ENCODE results near the gene NUDT4.
"Not testable (repeated sequence)": the region's sequence is repeated elsewhere in the genome, so short reads cannot be mapped to it uniquely, and the experiment has no call there.

Gene NUDT4

DNA sequence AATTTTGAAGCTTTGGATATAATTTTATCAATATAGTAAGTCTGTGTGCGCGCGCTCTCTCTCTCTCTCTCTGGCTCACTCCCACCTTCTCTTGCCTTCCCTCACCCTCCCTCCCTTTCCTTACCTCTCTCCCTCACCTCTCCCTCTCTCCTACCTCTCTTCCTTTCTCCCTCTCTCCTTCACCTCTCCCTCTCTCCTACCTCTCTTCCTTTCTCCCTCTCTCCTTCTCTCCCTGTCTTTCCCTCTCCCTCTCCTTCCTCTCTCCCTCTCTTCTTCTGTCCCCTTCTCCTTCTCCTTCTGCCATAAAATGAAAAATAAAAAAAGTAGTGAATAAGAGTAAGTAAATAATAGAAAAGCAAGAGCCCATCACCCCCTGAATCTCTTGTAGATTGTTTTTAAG is 9.0 kb upstream of the NUDT4 start:
- DNase-seq, result no peak

DNA sequence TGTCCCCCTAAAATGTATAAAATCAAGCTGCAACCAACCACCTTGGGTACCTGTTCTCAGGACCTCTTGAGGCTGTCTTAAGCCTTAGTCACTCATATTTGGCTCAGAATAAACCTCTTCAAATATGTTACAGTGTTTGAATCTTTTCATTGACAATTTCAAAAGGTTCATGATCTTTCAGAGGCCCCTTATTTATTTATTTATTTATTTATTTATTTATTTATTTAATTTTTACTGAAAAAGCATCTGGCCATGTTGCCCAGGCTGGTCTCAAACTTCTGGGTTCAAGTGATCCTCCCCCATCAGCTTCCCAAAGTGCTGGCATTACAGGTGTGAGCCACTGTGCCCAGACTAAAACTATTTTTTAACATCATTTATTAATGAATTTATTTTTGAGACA is 8.2 kb upstream of the NUDT4 start:
- no peak for DNase-seq

DNA sequence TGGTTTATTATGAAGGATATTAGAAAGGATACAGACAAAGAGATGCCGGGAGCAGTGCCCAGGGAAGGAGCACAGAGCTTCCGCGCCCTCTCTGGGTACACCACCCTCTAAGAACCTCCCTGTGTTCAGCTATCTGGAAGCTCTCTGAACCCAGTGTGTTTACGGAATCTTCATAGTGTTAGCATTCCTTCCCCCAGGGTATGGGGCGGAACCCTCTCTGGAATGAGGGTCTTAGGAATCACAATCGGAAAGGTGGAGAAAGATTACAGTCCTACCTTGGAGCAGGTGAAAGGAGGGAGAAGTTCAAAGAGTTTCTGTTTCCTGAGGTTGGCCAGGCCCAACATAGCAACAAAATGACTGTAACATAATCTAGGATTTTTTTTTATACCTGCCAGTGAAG is 6.8 kb upstream of the NUDT4 start:
- no peak for DNase-seq

DNA sequence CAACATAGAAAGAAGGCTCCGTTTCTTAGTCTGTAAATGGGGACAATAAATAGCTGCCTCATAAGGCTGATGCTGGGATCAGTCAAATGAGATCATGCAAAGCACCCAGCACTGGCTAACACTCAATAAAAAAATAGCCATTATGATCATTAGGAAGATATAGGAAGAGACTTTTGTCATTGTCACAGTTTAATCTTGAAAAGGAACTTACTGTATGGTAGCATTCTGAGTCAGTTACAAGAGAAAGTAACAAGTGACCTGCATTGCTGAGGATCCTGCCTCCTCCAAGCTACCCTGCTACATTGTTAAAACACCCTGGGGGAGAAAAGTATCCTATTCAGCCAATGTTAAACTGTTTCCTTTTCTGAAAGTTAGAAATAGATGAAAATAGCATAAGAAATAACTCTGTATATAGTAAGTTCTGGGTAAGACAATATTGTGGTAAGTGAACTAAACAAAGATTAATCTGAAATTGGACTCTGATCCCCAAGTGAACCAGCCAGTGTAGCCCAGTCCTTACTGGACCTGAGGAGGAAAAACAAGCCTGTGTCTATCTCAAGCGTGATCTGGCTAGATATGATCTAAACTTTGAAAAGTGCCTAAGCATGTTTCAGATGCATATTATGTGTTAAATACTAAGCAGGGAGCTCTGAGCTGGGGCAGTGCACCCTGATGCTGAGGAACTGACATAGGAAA is 3.6 kb upstream of the NUDT4 start:
- DNase-seq, result no peak

DNA sequence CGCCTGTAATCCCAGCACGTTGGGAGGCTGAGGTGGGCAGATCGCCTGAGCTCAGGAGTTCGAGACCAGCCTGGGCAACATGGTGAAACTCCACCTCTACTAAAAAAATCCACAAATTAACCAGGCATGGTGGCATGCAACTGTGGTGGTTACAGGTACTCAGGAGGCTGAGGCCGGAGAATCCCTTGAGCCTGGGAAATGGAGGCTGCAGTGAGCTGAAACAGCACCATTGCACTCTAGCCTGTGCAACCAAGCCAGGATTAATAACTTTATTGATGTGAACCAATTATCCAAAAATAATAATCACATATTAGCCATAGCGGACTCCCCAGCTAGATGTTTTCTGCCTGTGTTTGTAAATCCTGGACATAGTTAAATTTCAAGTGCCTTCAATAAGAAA is 1.8 kb upstream of the NUDT4 start:
- DNase-seq, result no peak

DNA sequence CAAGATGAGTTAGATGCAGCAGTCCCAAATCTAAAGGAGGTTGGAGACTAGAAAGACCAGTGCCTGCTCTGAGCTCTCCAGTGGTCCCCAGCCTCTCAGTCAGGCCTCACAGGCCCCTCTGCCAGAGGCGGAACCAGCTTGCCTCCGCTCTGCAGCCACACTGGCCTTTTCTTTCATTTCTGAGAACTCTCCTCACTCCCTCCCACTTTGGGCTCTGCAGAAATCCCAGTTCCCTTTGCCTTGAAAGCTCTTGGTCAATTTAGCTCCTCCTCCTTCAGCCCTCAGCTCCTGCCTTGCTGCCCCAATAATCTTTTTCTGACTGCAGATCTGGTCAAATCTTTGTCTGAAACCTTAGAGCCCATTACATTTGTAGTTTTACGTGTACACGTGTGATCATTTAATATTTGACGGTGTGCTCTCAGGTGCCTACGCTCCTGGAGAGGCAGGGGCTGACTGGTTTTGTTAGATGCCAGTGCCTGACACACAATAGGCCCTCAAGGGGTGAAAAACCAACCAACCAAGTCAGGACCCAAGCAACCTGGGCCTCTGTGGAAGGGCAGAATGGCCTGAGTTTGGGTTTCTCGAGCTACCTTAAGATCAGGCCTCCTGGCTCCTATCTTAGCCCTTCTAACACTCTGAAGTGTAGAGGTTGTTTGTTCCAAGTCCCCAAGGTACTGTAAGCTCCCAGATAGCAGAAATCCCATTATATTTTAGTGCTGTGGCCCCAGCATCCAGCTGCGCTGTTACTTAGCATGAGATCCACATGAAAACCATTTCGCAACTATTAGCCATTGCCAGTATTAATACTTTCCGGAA is 1.1 kb upstream of the NUDT4 start:
- no peak for DNase-seq

DNA sequence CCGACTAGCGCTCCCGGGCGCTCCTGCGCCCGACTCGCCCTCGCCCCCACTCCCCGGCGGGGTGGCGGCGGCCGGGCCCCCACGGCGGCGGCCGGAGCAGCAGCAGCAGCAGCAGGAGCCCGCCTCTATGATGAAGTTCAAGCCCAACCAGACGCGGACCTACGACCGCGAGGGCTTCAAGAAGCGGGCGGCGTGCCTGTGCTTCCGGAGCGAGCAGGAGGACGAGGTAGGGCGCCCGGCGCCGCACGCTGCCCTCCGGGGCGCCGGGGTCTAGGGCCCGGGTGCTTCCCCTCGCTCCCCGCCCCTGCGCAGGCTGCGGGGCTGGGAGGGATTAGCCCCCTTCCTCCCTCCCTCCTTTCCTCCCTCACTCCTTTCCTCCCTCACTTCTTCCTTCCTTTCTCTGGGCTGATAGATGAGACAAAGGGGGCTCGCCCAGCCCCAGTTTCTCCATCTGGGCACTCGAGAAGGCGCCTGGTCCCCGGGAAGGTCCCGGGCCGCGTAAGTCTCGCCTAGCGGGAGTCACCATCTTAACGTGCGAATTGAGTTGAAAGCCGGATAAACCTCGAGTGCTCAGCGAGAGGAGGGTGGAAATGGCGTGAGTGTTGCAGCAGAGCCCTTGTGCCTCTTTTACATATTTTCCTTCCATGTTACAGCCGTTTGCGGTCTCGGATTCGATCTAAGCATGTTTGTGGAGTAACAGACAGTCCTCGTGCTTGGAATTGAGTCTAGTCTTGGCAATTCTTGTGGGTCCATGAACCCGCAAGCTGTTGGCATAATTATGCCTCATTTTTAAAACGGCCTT is 672 bp downstream of the NUDT4 start:
- DNase-seq, result peak; percentile 48

DNA sequence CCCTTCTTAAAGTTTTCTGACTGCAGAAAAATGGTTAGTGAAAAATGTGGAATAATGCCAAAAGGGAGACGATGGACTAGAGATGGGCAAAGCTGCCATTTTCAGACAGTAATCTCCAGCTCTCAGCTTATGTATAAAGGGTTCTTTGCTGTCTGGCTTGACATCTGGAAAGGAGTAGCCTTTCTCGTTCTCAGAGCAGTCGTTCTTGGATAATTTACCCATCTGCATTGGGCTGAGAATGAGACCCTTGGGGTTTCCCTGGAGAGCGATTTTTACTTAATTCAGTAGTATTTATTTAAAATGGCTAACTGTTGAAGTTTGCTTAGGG is 1.2 kb downstream of the NUDT4 start:
- no peak for DNase-seq

DNA sequence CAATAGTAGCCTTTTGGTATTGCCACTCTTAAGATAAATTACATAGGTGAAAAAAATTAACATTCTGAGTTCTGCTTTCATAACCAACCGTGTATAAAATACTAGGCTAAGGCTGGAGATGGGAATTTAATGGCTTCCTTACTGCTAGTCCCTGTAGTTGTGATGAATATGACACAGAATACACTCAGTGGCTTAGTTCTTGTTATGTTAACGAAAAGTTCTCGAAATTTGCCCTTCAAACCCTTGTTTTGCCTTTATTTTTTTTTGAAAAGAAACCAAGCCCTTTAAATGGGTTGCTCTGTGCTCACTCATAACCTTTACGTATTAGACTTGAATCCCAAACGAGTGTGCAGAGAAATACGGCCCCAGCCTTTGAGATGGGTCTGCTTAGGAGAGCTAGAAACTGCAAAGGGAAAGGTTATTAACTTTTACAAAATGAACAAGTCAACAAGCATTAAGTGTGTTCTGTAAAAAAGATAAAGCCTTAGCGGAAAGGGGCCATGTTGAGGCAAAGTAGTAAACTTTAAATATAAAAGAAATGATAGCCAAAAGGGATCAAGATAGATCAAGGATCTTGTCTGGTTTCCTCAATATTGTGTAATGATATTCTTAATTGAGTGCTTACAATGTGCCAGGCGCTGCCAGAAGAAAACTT is 1.7 kb downstream of the NUDT4 start:
- DNase-seq, result no peak

DNA sequence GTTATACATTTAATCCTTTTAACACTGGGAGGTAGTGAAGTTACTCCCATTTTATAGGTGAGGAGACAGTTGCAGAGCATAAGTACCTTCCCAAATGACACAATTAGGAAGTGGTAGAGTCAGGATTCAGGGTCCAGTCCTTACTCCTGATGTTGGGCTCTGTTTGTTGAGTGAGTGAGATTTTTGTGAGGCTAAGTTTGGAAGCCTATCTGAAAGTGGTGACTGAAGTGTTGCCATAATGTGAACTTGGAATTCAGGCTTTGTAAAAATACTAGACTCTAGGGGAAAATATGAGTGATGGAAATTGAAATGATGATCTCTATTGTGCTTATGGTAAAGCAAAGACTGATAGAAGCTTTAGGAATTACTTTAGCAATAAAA is 2.2 kb downstream of the NUDT4 start:
- DNase-seq, result no peak

DNA sequence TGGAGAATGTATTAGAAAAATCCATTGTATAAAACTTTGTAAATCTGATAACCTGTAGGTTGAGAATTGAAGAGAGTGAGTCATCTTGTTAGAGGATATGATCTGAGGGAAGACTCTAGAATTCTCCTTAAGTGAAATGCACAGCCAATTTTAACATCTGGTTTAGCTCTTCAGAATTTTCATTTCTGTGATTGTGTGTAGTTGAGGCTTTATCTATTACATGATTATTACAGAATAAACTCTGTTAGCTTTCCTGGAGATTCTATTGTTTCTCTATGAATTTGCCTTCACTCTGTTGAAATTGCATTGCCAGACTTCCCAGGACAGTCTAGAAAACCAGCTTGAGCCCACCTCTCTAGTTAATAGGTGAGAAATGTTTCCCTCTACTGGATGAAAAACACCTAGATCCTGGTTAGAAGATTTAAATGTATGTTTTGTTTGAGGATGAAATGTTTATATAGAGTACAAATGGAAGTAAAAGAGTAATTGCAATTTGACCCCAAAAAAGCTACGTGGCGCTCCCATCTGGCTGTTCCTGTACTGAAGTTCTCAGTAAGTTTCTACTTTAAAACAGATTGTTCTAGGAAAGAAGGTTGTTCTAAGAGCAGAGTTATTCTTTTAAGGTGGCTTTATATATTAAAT is 2.9 kb downstream of the NUDT4 start:
- DNase-seq, result no peak

DNA sequence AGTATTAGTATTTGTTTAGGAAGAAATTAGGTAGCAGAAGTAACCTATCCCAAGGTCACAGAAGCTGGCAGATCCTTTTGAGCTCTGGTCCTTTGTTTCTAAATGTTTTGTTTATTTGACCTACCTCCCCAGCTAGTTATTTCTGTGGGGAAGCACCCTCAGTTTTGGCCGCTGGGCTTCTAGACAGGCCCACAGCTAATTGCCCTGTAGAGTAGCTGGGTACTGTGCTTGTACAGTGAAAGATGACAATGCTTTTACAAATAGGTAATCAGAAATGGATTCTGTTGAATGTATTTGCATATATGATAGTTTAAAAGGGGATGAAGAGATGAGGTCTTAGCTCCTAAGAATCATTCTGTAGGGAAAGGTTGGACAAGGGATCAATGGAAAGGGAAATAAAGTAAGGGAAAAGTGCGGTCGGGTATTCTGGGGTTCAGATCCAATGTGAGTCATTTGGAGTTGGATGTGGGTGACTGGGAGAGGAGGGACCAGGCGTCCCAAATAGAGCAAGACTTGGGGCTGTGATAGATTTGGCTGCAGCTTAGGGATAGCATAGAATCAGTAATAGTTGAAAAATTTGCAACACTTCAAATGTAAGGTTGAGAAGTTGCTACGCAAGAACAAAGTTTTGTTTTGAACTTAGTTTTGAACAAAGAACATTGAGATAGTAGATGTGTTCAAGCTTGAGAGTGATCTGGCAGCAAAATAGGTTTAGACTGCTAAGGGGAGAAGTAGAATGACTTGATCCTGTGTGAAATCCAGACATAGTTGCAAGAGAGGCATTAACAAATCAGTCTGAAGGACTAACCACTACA is 3.6 kb downstream of the NUDT4 start:
- DNase-seq, result no peak

DNA sequence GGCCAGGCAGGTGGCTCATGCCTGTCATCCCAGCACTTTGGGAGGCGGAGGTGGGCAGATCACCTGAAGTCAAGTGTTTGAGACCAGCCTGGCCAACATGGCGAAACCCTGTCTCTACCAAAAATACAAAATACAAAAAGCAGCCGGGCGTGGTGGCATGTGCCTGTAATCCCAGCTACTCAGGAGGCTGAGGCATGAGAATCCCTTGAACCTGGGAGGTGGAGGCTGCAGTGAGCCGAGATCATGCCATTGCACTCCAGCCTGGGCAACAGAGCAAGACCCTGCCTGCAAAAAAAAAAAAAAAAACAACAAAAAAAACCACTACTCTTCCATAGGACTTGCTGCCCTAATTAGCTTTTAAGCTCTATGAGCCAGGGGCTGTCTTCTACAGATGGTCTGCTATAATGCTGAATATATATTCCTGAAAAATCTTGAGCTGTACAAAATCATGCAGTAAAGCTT is 4.3 kb downstream of the NUDT4 start:
- not testable (repeated sequence) for DNase-seq

DNA sequence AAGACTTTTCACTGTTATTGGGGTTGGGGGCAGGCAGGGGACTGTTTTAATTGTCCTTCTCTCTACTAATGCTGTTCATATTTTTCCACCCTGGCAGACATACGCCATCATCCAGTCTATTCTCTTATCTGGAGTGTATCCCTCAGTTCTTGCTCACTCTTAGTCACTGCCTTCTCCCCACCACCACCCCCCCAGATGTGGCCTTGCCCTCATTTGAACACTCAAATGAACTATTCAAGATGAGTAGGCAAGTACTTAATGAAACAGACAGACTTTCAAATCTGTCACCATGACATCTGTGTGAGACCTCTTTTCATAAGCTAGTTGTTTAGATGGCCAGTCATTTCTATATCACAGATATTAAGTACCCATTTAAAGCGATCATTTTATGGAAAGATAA is 10.1 kb downstream of the NUDT4 start:
- DNase-seq, result no peak

DNA sequence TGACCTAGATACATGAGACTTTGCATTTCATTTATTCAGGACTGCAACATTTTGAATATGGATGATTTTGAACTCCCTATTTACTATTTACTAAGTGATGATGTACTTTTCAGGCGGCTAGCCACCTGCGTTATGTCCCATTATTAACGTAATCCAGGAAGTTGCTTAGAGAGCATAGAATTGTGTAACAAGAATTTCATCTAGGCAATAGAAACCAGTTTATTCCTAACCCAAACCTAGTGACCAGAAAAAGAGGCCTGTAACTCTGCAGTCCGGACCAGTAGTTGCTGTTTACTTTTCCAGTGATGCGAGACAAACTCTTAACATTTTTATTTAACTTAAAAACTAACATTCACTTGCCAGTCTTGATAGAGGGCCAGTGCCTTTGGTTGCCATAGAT is 12.3 kb downstream of the NUDT4 start:
- DNase-seq, result no peak

DNA sequence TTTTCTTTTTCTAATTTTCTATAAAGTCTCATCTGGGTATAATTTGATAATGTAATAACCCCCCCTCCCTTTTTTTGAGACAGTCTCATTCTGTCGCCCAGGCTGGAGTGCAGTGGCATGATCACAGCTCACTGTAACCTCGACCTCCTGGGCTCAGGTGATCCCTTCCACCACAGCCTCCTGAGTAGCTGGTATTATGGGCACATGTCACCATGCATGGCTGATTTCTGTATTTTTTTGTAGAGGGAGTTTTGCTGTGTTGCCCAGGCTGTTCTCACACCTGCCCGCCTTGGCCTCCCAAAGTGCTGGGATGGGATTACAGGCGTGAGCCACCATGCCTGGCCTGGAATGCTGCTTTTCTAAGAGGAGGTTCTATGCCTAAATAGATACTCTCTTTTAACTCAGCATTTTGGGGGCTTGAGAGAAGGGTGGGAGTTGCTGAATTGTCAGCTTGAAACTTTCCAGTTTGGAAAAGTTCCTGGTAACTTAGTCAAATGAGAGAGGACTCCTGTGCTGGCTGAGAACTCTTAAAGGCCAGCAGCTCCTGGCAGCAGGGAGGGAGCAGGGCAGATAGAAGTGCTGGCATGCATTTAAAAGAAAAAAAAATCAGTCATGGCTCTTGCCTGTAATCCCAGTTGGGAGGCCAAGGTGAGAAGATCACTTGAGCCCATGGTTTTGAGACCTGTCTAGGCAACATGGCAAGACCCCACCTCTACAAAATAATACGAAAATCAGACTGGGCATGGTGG is 13.0 kb downstream of the NUDT4 start:
- DNase-seq, result no peak

DNA sequence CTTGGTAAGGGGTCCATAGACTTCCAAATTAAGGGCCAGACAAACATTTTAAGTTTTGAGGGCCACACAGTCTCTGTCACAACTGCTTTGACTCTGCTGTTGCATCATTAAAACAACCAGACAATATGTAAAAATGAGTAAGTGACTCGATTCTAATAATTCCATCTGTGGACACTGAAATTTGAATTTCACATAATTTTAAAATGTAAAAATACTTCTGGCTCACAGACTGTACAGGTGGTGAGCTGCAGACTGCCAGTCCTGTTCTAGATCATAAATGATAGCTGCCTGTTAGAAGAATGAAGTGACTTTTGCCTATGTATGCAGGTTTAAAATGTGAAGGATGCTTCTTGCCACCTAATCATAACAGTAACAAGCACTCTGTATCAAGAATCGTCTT is 15.7 kb downstream of the NUDT4 start:
- DNase-seq, result no peak

DNA sequence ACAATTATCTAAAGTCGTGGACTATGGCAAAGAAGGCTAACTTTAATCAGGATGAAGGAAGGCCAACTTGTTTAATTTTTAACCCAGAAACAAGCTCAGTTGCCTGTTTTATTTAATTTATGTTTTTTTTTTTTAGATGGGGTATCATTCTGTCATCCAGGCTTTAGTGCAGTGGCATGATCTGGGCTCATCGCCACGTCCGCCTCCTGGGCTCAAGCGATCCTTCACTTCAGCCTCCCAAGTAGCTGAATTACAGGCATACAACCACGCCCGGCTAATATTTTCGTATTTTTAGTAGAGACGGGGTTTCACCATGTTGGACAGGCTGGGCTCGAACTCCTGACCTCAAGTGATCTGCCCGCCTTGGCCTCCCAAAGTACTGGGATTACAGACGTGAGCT is 19.7 kb downstream of the NUDT4 start:
- no peak for DNase-seq

DNA sequence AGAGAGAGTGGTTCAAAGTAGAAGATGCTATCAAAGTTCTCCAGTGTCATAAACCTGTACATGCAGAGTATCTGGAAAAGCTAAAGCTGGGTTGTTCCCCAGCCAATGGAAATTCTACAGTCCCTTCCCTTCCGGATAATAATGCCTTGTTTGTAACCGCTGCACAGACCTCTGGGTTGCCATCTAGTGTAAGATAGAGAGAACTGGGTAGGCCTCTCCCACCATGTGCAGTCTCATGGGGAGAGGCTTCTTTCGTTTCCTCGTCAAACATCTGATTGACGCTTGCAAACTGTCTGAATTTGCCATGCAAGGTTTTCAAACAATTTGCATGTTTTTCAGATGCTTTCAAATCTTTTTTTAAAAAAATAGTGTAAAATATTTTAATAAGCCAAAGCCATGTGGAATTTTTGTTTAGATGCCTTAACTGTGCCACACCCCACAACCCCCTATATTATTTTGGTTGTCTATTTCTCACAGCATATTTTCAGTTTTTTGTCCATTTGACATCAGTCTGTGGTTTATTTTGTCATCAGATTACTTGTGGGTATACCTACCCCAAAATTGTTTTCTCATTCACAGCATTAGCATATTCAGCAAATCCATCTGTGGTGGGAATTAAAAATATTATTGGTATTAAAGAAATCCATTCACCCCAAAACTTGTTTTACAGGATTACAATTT is 21.6 kb downstream of the NUDT4 start:
- DNase-seq, result not testable (repeated sequence)

All from effector CD4-positive, alpha-beta T cell (primary cell).